ENCODE data around the gene DGKB. TPM values are rescaled to one million over a fixed set of nuclear protein-coding genes. Genes with fewer than 3 reads are reported as not detected.

Gene DGKB
- polyA plus RNA-seq, 1 of the 3 experiments (the other 2 are of a cell fraction): 2.1 TPM

GRCh38 chr7:14438366-14438765, 464.2 kb downstream of the DGKB start:
- no peak overlapping the region for H2AFZ ChIP-seq (ENCODE audit: low read depth)
- 87% methylated on average over 2 of the region's 2 CpGs for WGBS (ENCODE audit: low lambda C conversion rate)
- CTCF ChIA-PET: no interaction called here

DNA sequence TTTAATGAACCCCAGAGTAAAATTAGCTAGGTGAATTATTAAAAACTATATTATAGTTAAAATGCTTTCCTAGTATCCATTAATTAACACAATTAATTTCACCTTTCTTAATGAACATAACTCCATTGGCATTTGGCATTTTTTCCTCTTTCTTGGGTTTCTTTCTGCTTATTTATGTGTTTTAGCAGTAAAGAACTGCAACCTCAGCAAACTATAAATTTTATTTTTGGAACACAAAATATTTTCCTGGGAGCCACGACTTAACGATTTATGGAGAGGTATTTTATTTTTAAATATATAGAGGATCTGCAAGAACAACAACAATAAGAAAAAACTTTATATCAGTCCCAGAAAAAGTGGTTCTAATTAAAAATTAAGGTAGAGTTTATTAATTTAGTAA, 465.7 kb downstream of the DGKB start:
- Histone ChIP-seq H3K79me2 (ENCODE audit: insufficient read depth) (no peaks in the 10 kb centered on the region), H3K27me3 (ENCODE audit: insufficient read depth) (no peaks in the 10 kb centered on the region), H3K36me3 (replicated peaks in 1 of 2; ENCODE audit: control insufficient read depth in 1 of 2, insufficient read depth in 2 of 2, low read length in 1 of 2) (no peaks in the 10 kb centered on the region), H3K9ac (no peak overlapping the region), H2AFZ (ENCODE audit: low read depth) (no peak overlapping the region; the same call in 1 of the 2 replicates), H3K4me3 (ENCODE audit: low read depth in 2 of 2, low read length in 1 of 2) (no peak overlapping the region), H3K9me3 (no peaks in the 10 kb centered on the region), H3K27ac (ENCODE audit: low read depth in 2 of 2, low read length in 1 of 2) (no peak overlapping the region), H4K20me1 (ENCODE audit: insufficient read depth) (no peaks in the 10 kb centered on the region), H3K4me2 (no peak overlapping the region), H3K4me1 (ENCODE audit: control insufficient read depth in 1 of 2, insufficient read depth in 2 of 2, low read depth in 1 of 2, low read length in 1 of 2) (no peaks in the 10 kb centered on the region; a peak in 1 of 4 replicates), H3F3A (replicated peaks; ENCODE audit: insufficient read depth) (no peaks in the 10 kb centered on the region), H3K9me2 (peaks cover 3% of the 10 kb centered on the region; the same call in 1 of the 2 replicates)
- WGBS (ENCODE audit: low lambda C conversion rate): 85% methylated on average over 2 of the region's 2 CpGs
- ChIA-PET POLR2A (no interaction called here), CTCF (interaction anchor here (1.1 kb wide), 1 partner anchor 255 kb away, joined by 3 read pairs; no protein-coding TSS in a partner anchor)
- DNase-seq: no peak
- TF ChIP-seq TAF1 (IDR thresholded peaks at IDR 0.05; ENCODE audit: borderline replicate concordance, low read depth, low read length): no peak
- no peak for TF ChIP-seq GABPA (IDR thresholded peaks at IDR 0.05; ENCODE audit: low read depth)
- TF ChIP-seq TEAD4 (IDR thresholded peaks at IDR 0.05; ENCODE audit: borderline replicate concordance, insufficient read depth): no peak
- TF ChIP-seq NRF1 (IDR thresholded peaks at IDR 0.05; ENCODE audit: low read depth, low read length): no peak
- TF ChIP-seq FOXM1 (IDR thresholded peaks at IDR 0.05; ENCODE audit: low read depth): no peak
- TF ChIP-seq, protein P1, sequence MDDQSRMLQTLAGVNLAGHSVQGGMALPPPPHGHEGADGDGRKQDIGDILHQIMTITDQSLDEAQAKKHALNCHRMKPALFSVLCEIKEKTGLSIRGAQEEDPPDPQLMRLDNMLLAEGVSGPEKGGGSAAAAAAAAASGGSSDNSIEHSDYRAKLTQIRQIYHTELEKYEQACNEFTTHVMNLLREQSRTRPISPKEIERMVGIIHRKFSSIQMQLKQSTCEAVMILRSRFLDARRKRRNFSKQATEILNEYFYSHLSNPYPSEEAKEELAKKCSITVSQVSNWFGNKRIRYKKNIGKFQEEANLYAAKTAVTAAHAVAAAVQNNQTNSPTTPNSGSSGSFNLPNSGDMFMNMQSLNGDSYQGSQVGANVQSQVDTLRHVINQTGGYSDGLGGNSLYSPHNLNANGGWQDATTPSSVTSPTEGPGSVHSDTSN (IDR thresholded peaks at IDR 0.05): no peak
- no peak for TF ChIP-seq RXRA (IDR thresholded peaks at IDR 0.05; ENCODE audit: borderline replicate concordance, low read depth)
- no peak for TF ChIP-seq MXI1 (IDR thresholded peaks at IDR 0.05; ENCODE audit: low read depth, low read length)
- TF ChIP-seq IRF3 (IDR thresholded peaks at IDR 0.05; ENCODE audit: low read depth, low read length): no peak
- no peak for TF ChIP-seq SMC3 (IDR thresholded peaks at IDR 0.05; ENCODE audit: low read depth, low read length)
- TF ChIP-seq ELF1 (IDR thresholded peaks at IDR 0.05): no peak
- TF ChIP-seq, protein P2, sequence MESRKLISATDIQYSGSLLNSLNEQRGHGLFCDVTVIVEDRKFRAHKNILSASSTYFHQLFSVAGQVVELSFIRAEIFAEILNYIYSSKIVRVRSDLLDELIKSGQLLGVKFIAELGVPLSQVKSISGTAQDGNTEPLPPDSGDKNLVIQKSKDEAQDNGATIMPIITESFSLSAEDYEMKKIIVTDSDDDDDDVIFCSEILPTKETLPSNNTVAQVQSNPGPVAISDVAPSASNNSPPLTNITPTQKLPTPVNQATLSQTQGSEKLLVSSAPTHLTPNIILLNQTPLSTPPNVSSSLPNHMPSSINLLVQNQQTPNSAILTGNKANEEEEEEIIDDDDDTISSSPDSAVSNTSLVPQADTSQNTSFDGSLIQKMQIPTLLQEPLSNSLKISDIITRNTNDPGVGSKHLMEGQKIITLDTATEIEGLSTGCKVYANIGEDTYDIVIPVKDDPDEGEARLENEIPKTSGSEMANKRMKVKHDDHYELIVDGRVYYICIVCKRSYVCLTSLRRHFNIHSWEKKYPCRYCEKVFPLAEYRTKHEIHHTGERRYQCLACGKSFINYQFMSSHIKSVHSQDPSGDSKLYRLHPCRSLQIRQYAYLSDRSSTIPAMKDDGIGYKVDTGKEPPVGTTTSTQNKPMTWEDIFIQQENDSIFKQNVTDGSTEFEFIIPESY (IDR thresholded peaks at IDR 0.05; ENCODE audit: borderline replicate concordance, low read depth): no peak
- no peak for TF ChIP-seq YY1 (IDR thresholded peaks at IDR 0.05; ENCODE audit: low read depth)
- TF ChIP-seq FOSL2 (IDR thresholded peaks at IDR 0.05; ENCODE audit: borderline replicate concordance, low read depth): no peak
- no peak for TF ChIP-seq SIN3A (IDR thresholded peaks at IDR 0.05; ENCODE audit: borderline replicate concordance, low read depth, low read length)

More at GRCh38 chr7:14438366-14438765, 464.2 kb downstream of the DGKB start:
- no peak overlapping the region for H3K4me3 ChIP-seq (ENCODE audit: low read depth in 2 of 2, low read length in 1 of 2)
- peaks cover 3% of the 10 kb centered on the region; the same call in 1 of the 2 replicates for H3K9me2 ChIP-seq
- no peaks in the 10 kb centered on the region for H3K79me2 ChIP-seq (ENCODE audit: insufficient read depth)
- DNase-seq: no peak
- no peak overlapping the region for H3K4me2 ChIP-seq
- H3K9me3 ChIP-seq: no peaks in the 10 kb centered on the region
- no peaks in the 10 kb centered on the region for H3K36me3 ChIP-seq (replicated peaks in 1 of 2; ENCODE audit: control insufficient read depth in 1 of 2, insufficient read depth in 2 of 2, low read length in 1 of 2)
- no peak for TF ChIP-seq EZH2phosphoT487 (IDR thresholded peaks at IDR 0.05; ENCODE audit: borderline replicate concordance, low read depth)
- no peak for TF ChIP-seq IRF3 (IDR thresholded peaks at IDR 0.05; ENCODE audit: low read depth, low read length)
- no peak for TF ChIP-seq RFX5 (IDR thresholded peaks at IDR 0.05; ENCODE audit: low read length)
- no peaks in the 10 kb centered on the region for H4K20me1 ChIP-seq (ENCODE audit: insufficient read depth)
- no peak overlapping the region for H3K9ac ChIP-seq
- H3K27me3 ChIP-seq (ENCODE audit: insufficient read depth): no peaks in the 10 kb centered on the region
- POLR2A ChIA-PET: no interaction called here
- H3K4me1 ChIP-seq (ENCODE audit: control insufficient read depth in 1 of 2, insufficient read depth in 2 of 2, low read depth in 1 of 2, low read length in 1 of 2): no peaks in the 10 kb centered on the region; a peak in 1 of 4 replicates
- no peak overlapping the region for H3K27ac ChIP-seq (ENCODE audit: low read depth in 2 of 2, low read length in 1 of 2)
- H3F3A ChIP-seq (replicated peaks; ENCODE audit: insufficient read depth): no peaks in the 10 kb centered on the region

Data from SK-N-SH (cell line).